SU-DHL-6 (cell line): Measurements from ENCODE around the gene ECHS1.

Experiments
- EZH2phosphoT487 ChIP-seq: fragments of 200-600 bp; sonication (generic), shearing (Covaris generic); conservative IDR thresholded peaks from 2 replicates; pipeline ENCODE4 v1.6.1; 2018; ENCODE audit warnings: mild to moderate bottlenecking, antibody characterized with exemption, low read length, moderate library complexity, mixed read lengths
- TF ChIP-seq, protein P1 (sequence below): fragments of 200-600 bp; sonication (generic); IDR thresholded peaks from one replicate; pipeline ENCODE4 v1.5.1; 2017; ENCODE audit warnings: antibody characterized with exemption, mild to moderate bottlenecking, low read length, moderate library complexity; ENCODE audit not compliant: insufficient read depth, poor library complexity, severe bottlenecking

DNA sequence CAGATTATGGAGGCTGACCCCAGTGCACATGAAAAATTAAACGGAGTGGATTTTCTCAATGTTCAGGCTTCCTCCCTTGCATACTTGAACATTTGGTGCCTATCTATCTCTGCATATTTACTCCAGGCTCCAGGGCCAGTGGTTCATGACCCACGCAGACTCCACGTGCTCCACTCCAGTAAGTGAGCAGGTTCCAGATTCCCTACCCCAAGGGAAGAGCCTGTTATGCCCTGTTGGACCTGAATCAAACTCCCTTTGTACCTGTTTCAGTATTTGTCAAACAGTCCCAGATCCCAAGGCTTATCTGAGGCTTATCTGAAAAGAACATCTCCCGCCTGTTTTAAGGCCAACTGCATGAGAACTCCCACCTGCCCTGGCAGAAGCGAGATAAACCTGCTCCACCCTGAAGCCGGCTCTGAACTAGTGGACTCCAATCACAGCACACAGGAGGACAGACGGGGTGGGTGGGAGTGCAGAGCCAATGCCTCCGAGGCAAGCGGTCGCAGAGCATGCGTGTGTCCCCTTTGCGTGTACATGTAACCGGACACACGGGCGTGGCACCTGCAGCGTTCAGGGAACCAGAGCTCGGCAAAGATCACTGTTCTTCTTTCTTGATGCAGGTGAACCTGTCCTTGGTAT is 13.1 kb downstream of the ECHS1 start:
- TF ChIP-seq, protein P1, sequence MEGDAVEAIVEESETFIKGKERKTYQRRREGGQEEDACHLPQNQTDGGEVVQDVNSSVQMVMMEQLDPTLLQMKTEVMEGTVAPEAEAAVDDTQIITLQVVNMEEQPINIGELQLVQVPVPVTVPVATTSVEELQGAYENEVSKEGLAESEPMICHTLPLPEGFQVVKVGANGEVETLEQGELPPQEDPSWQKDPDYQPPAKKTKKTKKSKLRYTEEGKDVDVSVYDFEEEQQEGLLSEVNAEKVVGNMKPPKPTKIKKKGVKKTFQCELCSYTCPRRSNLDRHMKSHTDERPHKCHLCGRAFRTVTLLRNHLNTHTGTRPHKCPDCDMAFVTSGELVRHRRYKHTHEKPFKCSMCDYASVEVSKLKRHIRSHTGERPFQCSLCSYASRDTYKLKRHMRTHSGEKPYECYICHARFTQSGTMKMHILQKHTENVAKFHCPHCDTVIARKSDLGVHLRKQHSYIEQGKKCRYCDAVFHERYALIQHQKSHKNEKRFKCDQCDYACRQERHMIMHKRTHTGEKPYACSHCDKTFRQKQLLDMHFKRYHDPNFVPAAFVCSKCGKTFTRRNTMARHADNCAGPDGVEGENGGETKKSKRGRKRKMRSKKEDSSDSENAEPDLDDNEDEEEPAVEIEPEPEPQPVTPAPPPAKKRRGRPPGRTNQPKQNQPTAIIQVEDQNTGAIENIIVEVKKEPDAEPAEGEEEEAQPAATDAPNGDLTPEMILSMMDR: no peak
- TF ChIP-seq EZH2phosphoT487: no peak
